ENCODE results near the gene SPRY1.

SPRY1 gene

DNA sequence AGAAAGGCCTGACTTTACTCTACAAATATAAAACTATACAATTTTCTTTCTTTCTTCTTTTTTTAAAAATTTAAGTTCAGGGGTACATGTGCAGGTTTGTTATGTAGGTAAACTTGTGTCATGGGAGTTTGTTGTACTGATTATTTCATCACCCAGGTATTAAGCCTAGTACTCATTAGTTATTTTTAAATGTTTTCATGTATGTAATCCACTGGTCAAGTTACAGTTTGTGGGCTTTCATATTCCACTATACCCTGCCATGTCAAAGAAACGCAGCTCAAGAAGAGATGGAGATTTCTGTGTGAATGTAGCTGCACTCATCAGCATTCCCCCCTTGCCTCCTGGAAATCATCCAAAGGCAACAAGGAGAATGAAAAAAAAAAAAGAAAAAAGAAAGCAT, 31.2 kb upstream of the SPRY1 start:
- Histone ChIP-seq H3K4me2 (no peak overlapping the region), H3K4me1 (peaks cover 16 to 30% (median 21%) of the 10 kb centered on the region in 10 experiments), H3K4me3 (no peak overlapping the region), H4K20me1 (no peaks in the 10 kb centered on the region), H3K36me3 (no peaks in the 10 kb centered on the region), H3K27ac (no peak overlapping the region), H3K9me3 (replicated peaks in 1 of 11) (peaks cover 0 to 16% (median 5%) of the 10 kb centered on the region in 11 experiments; a peak in 9 of 22 replicates), H3K27me3 (no peaks in the 10 kb centered on the region), H3K9ac (no peak overlapping the region)
- no peak for TF ChIP-seq Cebpa-rat (IDR thresholded peaks at IDR 0.05)

DNA sequence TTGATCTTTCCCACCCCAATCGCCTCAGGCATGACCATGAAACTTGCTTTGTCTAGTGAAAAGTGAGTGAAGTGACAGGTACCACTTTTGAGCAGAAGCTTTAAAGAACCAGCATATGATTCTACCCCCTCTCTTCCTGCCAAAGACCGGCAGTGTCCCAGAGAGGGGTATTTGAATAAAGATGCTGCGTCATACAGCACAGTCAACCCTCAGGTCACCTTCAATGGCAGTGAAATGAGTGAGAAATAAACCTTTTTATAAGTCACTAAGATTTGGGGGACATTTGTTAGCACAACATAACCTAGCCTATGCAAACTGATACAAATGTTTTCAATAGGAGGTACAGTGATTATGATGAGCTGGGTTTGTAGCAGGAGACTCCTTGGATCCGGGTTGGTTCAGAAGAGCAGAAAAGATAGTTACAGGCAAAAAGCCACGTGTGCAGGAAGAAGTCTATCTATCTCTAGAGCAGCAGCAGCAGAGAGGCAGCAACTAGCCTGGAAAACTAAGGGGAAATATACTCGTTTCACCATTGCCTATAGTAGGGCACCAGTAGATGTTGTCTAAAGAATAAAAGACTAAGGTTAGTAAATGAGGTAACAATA, 30.3 kb upstream of the SPRY1 start:
- Histone ChIP-seq H4K20me1 (no peaks in the 10 kb centered on the region), H3K9ac (no peak overlapping the region), H3K4me1 (peaks cover 10 to 25% (median 19%) of the 10 kb centered on the region in 10 experiments), H3K9me3 (replicated peaks in 1 of 11) (peaks cover 0 to 17% (median 0%) of the 10 kb centered on the region in 11 experiments; a peak in 7 of 22 replicates), H3K27ac (0 out of 22 replicates have a peak overlapping the region, but pooled peaks of 1 of the 11 experiments have one; percentile 5), H3K4me2 (no peak overlapping the region), H3K27me3 (no peaks in the 10 kb centered on the region), H3K36me3 (no peaks in the 10 kb centered on the region), H3K4me3 (no peak overlapping the region)
- TF ChIP-seq Cebpa-rat (IDR thresholded peaks at IDR 0.05), result no peak

DNA sequence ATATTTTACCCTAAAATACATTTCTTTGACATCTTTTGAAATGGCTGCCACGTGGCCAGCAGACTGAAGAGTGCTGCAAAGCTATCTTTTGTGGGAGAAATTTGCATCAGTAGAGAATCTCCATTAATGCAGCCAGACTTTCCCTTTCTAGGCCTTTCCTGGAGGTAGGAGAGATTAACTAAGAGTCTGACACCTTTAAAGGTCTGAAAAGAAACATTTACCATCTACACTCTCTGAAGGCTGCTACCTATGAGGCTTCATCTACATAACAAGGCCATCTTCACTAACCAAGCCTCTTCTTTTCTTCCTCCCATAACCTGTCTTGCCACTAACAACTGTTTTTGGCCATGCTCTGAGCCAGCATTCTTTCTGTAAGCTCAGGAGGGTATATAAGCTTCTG, 17.8 kb upstream of the SPRY1 start:
- Histone ChIP-seq H3K27ac (no peak overlapping the region), H3K9me3 (replicated peaks in 1 of 11) (peaks cover 9 to 12% (median 10%) of the 10 kb centered on the region in 11 experiments), H3K36me3 (no peaks in the 10 kb centered on the region), H3K4me3 (no peak overlapping the region), H3K4me1 (no peaks in the 10 kb centered on the region), H3K27me3 (no peaks in the 10 kb centered on the region), H3K9ac (no peak overlapping the region), H4K20me1 (no peaks in the 10 kb centered on the region), H3K4me2 (no peak overlapping the region)
- no peak for TF ChIP-seq Cebpa-rat (IDR thresholded peaks at IDR 0.05)

DNA sequence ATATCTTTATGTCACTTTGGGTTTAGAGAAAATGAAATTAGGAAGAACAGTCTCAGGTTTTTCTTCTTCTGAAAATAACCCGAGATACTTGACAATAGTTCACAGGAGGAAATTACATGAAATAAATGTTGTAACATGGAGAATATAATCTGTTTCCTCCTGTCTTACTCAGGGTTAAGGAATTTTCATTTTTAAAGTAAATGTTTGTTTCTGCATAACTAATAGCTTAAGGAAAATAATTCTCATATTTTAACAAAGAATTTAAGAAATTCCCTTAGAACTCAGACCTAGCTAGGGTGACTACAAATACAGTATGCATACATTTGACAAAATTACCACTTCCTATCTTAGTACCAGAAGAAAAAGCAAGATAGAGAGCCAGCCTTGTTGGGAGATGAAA, 17.2 kb upstream of the SPRY1 start:
- Histone ChIP-seq H3K27ac (no peak overlapping the region), H3K9me3 (replicated peaks in 1 of 11) (peaks cover 3 to 6% (median 4%) of the 10 kb centered on the region in 11 experiments; a peak in 18 of 22 replicates), H3K27me3 (no peaks in the 10 kb centered on the region), H3K9ac (no peak overlapping the region), H3K4me3 (no peak overlapping the region), H3K4me2 (no peak overlapping the region), H4K20me1 (no peaks in the 10 kb centered on the region), H3K4me1 (no peaks in the 10 kb centered on the region), H3K36me3 (no peaks in the 10 kb centered on the region)
- no peak for TF ChIP-seq Cebpa-rat (IDR thresholded peaks at IDR 0.05)

DNA sequence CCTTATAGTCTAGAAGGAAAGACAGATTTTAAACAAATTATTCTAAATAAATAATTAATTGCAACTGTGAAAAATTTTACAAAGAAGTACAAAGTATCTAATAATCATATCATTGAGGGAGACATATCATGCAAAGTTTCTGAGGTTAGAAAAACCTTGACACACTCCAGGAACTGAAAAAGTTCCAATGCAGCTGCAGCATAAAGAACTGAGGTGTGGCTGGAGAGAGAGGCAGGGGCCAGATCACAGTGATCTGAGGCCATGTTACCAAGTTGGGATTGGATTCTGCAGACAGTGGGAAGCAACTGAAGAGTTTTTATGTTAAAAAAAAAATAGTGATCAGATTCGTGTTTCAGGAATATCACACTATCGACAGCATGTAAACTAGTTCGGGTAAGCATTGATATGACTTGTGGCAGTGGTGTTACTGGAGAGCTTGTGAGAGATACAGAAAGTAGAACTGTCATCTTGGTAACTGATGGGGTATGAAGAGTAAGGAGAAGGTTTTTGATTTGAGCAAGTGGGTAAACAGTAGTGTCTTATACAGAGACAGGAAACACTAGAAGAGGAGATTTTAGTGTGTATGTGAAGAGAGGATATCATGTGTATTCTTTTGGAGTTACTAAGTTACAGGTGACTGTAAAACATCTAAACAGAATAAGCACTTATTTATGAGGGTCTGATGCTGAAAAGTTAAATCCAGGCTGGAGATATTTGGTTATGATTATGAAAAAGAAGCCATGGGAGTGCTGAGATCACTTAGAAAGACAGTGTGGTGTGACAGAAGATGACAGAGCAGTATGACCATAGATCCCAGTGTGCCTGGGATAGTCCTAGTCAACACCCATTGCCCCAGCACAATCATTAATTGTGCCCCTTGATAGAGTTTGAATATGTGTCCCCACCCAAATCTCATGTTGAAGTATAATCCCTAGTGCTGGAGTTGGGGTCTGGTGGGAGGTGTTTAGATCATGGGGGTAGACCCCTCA, 15.6 kb upstream of the SPRY1 start:
- Histone ChIP-seq H3K36me3 (no peaks in the 10 kb centered on the region), H3K4me2 (no peak overlapping the region), H4K20me1 (no peaks in the 10 kb centered on the region), H3K4me1 (no peaks in the 10 kb centered on the region), H3K9me3 (replicated peaks in 1 of 11) (no peaks in the 10 kb centered on the region), H3K27ac (no peak overlapping the region), H3K9ac (no peak overlapping the region), H3K27me3 (no peaks in the 10 kb centered on the region), H3K4me3 (no peak overlapping the region)
- no peak for TF ChIP-seq Cebpa-rat (IDR thresholded peaks at IDR 0.05)

DNA sequence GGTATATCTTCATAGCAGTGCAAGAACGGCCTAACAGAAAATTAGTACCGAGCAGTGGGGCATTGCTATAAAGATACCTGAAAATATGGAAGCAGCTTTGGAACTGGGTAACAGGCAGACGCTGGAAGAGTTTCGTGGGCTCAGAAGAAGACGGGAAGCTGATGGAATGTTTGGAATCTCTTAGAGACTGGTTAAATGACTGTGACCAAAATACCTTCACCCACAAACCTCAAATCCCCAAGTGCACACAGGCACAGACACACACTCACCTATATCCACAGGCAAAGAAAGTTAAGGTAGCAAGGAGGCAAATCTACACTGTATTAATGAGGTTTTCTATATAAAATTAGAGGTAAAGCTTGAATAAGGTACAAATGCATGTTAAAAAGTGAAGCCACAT, 14.6 kb upstream of the SPRY1 start:
- no peak for TF ChIP-seq Cebpa-rat (IDR thresholded peaks at IDR 0.05)
- no peaks in the 10 kb centered on the region for H4K20me1 ChIP-seq
- no peaks in the 10 kb centered on the region for H3K27me3 ChIP-seq
- no peaks in the 10 kb centered on the region for H3K36me3 ChIP-seq
- H3K4me3 ChIP-seq, result no peak overlapping the region
- H3K4me2 ChIP-seq, result no peak overlapping the region
- no peak overlapping the region for H3K9ac ChIP-seq
- no peaks in the 10 kb centered on the region for H3K9me3 ChIP-seq (replicated peaks in 1 of 11)
- H3K27ac ChIP-seq, result no peak overlapping the region
- H3K4me1 ChIP-seq, result no peaks in the 10 kb centered on the region

DNA sequence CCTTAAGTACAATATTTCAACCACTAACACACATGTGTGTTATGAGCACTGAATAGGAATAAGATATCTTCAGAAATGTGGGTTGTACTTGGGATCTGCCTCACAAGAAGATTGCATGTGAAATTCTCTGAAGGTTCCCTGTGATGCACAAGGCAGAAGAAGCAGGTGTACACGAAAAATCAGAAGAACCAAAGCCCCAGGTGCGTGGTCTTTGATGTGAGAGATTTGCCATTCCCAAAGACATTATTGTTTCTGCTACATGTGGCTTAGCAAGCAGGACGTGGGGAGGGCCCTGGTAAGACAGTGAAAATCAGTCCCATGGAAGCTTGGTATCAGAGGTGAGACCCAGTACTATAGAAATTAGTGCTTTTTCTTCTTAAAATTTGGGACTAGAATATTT, 13.0 kb upstream of the SPRY1 start:
- Histone ChIP-seq H4K20me1 (no peaks in the 10 kb centered on the region), H3K9ac (no peak overlapping the region), H3K36me3 (no peaks in the 10 kb centered on the region), H3K4me3 (no peak overlapping the region), H3K27me3 (no peaks in the 10 kb centered on the region), H3K4me2 (no peak overlapping the region), H3K9me3 (replicated peaks in 1 of 11) (no peaks in the 10 kb centered on the region), H3K4me1 (no peaks in the 10 kb centered on the region), H3K27ac (no peak overlapping the region)
- TF ChIP-seq Cebpa-rat (IDR thresholded peaks at IDR 0.05), result no peak

DNA sequence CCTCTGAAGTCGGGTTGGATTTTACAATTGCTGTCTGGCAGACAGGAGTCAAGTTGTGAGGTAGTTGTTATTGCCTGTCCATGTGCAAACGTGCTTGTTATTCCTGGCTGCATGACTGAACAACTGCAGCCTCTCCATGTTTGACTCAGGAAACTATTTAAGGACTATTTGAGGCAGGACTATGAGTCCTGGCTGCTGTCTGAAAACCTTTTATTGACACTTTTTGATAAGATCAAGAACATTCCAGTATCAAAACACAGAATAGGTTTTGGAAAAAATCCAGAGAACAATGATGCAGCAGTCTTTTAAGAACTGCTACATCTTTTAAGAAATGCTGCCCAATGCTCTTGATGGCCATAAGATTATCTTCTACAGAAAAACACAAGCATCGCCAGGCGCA, 10.0 kb upstream of the SPRY1 start:
- no peak overlapping the region for H3K4me2 ChIP-seq
- no peak overlapping the region for H3K4me3 ChIP-seq
- no peak overlapping the region for H3K27ac ChIP-seq
- TF ChIP-seq Cebpa-rat (IDR thresholded peaks at IDR 0.05), result no peak
- H3K27me3 ChIP-seq, result no peaks in the 10 kb centered on the region
- H3K9ac ChIP-seq, result no peak overlapping the region
- no peaks in the 10 kb centered on the region for H3K9me3 ChIP-seq (replicated peaks in 1 of 11)
- no peaks in the 10 kb centered on the region for H4K20me1 ChIP-seq
- no peaks in the 10 kb centered on the region for H3K36me3 ChIP-seq
- H3K4me1 ChIP-seq, result no peaks in the 10 kb centered on the region

DNA sequence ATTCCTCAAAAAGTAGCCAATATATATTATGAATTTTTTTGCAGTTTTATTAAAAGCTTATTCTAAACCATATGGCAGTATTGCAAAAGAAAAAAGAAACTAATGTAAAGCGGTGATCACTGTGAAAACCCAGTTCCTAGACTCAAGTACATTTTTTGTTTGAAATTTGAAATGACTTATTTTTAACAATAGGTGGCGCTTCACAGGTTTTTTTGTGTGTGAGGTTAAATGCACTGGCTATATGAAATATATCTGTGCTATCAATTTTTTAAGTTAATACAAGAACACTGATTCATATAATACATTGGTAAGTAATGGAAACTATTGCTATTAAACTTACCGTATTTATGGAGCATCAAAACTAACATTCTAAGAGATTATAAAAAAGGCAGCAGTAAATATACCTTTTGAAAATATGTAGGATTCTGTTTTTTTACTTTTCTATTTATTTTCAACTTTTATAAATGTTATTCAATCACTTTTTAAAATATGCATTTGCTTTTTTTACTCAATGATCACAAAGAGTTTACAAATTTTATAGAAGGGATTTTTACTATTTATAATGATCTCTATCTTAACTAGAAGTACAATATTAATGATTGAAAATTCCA, 5.6 kb upstream of the SPRY1 start:
- Histone ChIP-seq H3K4me2 (no peak overlapping the region), H4K20me1 (no peaks in the 10 kb centered on the region), H3K9me3 (replicated peaks in 1 of 11) (no peaks in the 10 kb centered on the region), H3K27ac (no peak overlapping the region), H3K36me3 (no peaks in the 10 kb centered on the region), H3K27me3 (0 out of 22 replicates have a peak, but pooled peaks cover 0 to under 1% (median 0%) of the 10 kb centered on the region in 11 experiments), H3K4me3 (no peak overlapping the region), H3K4me1 (no peaks in the 10 kb centered on the region), H3K9ac (no peak overlapping the region)
- no peak for TF ChIP-seq Cebpa-rat (IDR thresholded peaks at IDR 0.05)

Measured in BLaER1 treated with 17β-estradiol and CSF1 and Interleukin-3, amounts not matched to agents 10 nM and 100 nM (cell line).